GM21576 (cell line): Measurements from ENCODE around the gene SPAG9.

Source experiments
- ATAC-seq: cut with Tn5 transposase; IDR thresholded peaks from one replicate; pipeline ENCODE4 v1.9.1; 2021; ENCODE audit warnings: mild to moderate bottlenecking, moderate library complexity; ENCODE audit not compliant: unreplicated experiment

SPAG9 gene

DNA sequence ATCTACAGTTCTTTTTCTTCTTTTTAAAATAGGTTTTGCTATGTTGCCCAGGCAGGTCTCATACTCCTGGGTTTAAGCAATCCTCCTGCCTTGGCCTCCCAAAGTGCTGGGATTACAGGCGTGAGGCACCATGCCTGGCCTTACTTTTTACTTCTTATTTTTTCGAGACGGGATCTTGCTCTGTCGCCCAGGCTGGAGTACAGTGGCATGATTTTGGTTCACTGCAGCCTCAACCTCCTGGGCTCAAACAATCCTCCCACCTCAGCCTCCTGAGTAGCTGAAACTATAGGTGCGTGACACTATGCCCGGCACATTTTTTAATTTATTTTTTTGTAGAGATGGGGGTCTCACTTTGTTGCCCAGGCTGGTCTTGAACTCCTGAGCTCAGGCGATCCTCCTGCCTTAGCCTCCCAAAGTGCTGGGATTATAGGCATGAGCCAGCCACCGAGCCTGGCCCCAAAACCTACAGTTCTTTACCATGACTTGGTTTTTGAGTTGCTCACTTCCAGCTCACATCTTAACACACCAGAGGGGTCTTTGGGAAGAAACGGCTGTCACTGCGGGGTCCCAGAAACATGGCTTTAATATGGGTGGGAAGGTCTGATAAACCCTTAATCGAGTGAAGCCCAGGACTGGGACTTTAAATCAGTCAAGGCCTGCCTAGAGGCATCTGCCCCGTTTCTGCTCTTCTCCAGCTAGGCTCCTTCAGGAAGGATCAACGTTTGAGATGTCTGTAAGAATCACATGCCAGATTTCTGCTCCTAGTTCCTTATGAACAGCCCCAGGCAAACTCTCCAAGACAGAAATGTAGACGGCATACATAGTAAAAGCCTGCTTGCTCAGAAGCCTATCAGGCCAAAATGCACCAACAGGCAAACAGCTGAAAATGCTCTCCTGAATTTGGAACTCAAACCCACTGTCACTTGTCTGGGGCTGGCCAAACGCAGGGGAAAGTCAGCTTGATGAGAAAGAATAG lies 162.8 kb downstream of the SPAG9 start:
- ATAC-seq, result no peak

- no peak for ATAC-seq
Measured at GRCh38 chr17:50956750-50957523, 163.7 kb downstream of the SPAG9 start.

DNA sequence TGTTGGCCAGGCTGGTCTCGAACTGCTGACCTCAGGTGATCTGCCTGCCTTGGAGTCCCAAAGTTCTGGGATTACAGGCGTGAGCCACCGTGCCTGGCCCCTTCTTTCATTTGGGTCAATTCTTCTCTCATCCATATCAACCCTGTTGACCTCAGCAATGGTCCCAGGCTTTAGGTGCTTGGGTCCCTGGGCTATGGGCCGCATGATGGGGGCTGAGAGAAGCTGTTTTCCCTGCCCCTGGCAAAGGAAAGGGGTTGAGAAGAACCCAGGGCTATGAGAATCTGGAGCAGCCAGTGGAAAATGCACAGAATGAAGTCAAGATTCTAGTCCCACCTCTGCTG lies 164.3 kb downstream of the SPAG9 start:
- ATAC-seq, result no peak

GRCh38 chr17:50955667-50956120 lies 165.0 kb downstream of the SPAG9 start:
- ATAC-seq, result no peak

- ATAC-seq, result no peak
Measured at GRCh38 chr17:50955160-50955559, 165.5 kb downstream of the SPAG9 start.

DNA sequence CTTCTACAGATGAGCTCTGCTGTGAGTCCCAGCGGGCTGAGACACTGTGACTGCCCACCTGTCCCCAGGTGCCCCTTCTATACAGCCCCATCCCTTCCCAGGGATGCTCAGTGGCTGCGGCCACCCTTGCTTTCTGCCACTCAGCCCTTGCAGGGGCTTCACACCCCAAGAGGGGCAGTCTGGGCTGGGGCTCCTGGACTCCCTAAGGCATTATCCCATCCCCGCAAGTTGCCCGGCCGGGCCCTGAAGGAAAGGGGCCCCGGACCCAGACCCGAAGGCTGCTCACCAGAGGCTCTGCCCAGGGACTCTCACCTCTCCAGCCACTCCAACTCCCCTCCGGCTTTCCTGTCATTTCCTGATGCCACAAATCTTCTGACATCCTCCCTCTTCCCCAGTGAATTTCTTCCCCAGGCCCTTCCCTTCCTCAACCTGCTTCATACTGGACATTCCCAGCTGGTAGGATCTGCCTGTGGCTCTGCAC lies 166.0 kb downstream of the SPAG9 start:
- no peak for ATAC-seq

GRCh38 chr17:50953831-50954601 lies 166.7 kb downstream of the SPAG9 start:
- no peak for ATAC-seq

- ATAC-seq, result no peak
Measured at GRCh38 chr17:50953518-50953830, 167.2 kb downstream of the SPAG9 start.

GRCh38 chr17:50952889-50953288 lies 167.8 kb downstream of the SPAG9 start:
- ATAC-seq, result no peak

GRCh38 chr17:50952013-50952412 lies 168.7 kb downstream of the SPAG9 start:
- ATAC-seq, result no peak

GRCh38 chr17:50949989-50950877 lies 170.4 kb downstream of the SPAG9 start:
- ATAC-seq, result peak; percentile 49

DNA sequence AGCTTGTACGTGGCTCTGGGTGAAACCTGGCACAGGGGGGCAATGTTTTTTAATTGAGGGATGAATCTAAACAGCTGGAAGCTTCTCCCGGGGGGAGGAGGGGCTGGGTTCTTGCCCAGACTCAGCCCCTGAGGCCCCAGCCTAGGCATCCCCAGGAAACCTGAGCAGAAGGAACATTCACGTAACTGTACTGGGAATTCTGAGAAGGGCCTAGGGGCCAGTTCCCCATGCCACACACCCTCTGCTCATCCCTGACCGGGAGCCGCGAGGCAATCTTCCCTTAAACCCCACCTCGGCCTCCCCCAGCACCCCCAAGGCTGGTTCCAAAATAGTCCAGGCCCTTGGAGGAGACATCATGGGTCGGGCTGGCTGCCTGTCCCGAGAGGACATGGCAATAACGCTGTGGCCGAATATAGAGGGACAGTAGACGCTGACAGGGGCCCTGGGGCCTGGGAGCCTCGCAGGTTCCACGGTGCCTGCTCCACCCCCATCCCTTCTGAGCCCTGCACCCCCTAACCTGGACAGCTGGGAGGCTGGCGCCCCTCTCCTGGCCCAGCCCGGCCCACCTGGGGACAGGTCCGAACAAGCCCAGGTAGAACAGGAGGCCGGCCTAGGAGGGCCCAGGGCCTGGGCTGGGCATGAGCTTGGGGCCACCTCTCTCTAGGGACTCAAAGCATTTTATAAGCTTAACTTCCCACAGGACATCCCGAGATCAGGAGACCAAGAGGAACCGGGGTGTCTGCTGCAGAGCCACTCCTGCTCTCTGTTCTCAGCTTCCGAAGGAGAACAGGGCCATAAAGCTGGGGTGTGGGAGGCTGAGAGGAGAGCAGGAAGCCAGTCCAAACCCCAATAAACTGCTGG lies 171.3 kb downstream of the SPAG9 start:
- ATAC-seq, result no peak

GRCh38 chr17:50948711-50949110 lies 172.0 kb downstream of the SPAG9 start:
- no peak for ATAC-seq

DNA sequence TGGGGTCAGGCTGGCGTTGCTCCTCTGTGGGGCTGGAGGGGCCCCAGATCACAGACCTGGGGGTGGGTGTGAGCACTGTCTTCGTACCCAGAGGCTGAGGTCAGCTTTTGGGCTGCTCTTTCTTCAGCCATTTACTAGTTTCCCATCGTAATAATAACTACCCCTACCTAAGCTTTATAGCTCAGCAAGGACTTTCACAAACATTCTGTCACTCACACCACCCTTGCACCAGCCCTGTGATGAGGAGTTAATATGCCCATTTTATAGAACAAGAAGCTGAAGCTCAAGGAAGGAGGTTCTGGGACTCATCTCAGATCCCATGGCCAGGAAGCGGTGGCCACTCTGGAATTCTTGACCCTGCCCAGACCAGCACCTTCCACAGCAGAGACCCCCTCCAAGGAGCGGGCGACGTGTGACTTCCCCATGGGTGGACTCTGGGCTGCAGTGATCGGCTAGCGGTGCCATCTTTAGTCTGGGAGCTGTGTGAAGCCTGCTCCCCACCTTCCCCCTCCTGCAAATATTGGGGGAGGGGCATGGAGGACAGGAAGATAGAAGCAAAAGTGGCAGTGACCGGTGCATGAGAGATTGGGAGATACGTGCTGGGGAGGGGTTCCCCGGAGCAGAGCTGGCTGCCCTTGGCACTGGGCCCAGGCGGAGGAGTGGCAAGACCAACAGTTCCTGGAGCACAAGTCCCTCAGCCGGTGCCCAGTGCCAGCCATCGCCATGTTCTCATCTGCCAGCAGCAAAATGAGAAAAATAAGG lies 172.7 kb downstream of the SPAG9 start:
- ATAC-seq, result no peak

GRCh38 chr17:50946891-50947781 lies 173.5 kb downstream of the SPAG9 start:
- ATAC-seq, result no peak

DNA sequence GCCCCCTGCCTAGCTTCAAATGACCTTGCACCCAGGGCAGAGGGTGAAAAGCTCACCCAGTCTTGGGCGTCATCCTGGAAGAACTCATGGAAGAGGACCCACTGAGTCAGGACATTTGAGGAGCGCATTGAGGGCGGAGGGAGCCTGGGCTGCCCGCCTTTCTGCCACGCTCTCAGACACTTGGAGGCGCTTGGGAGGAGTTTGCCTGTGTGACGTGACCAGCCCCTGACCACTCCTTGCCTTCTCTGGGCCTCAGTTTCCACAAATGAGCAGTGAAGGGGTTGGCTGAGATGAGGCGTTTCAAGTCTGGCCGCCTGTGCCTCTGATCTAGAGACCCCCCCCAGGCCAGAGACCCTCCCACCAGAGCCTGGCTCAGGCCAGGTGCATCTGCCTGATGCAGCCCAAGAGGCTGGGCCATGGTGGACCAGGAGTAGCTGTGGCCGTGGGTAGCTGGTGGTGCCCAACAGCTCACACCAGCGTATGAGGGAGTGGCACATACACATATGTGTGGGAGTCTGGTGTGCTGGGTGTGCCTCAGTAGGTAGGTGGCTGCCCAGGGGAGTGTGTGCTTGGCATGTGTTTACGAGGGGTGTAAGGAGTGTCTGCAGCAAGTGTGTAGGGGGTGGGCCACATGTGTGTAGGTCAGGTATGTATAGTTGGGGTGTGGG lies 174.3 kb downstream of the SPAG9 start:
- ATAC-seq, result no peak

- no peak for ATAC-seq
Measured at GRCh38 chr17:50945779-50946222, 174.9 kb downstream of the SPAG9 start.
